H1 (cell line): ENCODE results near the gene DENND2A. TPM values are rescaled to one million over a fixed set of nuclear protein-coding genes. Genes with fewer than 3 reads are reported as not detected.

Experiments
- CTCF ChIA-PET: fragments of 300-600 bp; sonication (Branson Sonifier 250); formaldehyde crosslinking; loops from one replicate; lab custom pipeline; 2021; ENCODE audit not compliant: partially characterized antibody; lab: Charles Lee
- POLR2A ChIA-PET: fragments of 300-600 bp; sonication (Branson Sonifier 250); formaldehyde crosslinking; loops from one replicate; lab custom pipeline; 2021; ENCODE audit warnings: inconsistent platforms; ENCODE audit not compliant: partially characterized antibody; lab: Charles Lee
- DNase-seq, 2 experiments: peaks; one replicate each; pipeline versions ENCODE4 v3.0.0 to v3.0.0-alpha.2; 2010 to 2022; ENCODE audit warnings: low spot score in 2 of 2, low read depth in 1 of 2, mixed read lengths in 1 of 2
- FAIRE-seq: peaks from 2 replicates; lab custom pipeline; 2011; peaks lifted over from hg19 to GRCh38; lab: Jason Lieb, UNC
- H2AFZ ChIP-seq: 2 replicates; pipeline ENCODE4 v1.8.1; 2012; ENCODE audit warnings: low read length, inconsistent platforms
- H2AK5ac ChIP-seq: 2 replicates; pipeline ENCODE4 v1.6.1; 2013; ENCODE audit warnings: low read depth, low read length
- H2BK120ac ChIP-seq: replicated peaks from 2 replicates; pipeline ENCODE3; 2013; ENCODE audit warnings: low read depth, low read length, inconsistent platforms
- H2BK12ac ChIP-seq: 2 replicates; pipeline ENCODE4 v1.6.1; 2013; ENCODE audit warnings: low read depth, low read length
- H2BK15ac ChIP-seq: 2 replicates; pipeline ENCODE4 v1.6.1; 2013; ENCODE audit warnings: low read length
- H2BK20ac ChIP-seq: 2 replicates; pipeline ENCODE4 v1.6.1; 2013; ENCODE audit warnings: low read length
- H2BK5ac ChIP-seq: 2 replicates; pipeline ENCODE4 v1.6.1; 2013; ENCODE audit warnings: low read depth, low read length
- H3K14ac ChIP-seq: 2 replicates; pipeline ENCODE4 v1.6.1; 2013; ENCODE audit warnings: inconsistent platforms; ENCODE audit not compliant: insufficient read length
- H3K18ac ChIP-seq: 2 replicates; pipeline ENCODE4 v1.6.1; 2013; ENCODE audit warnings: low read length; ENCODE audit errors: extremely low read depth
- H3K23ac ChIP-seq: 2 replicates; pipeline ENCODE4 v1.6.1; 2013; ENCODE audit warnings: inconsistent platforms; ENCODE audit not compliant: insufficient read length
- H3K23me2 ChIP-seq: 2 replicates; pipeline ENCODE4 v1.6.1; 2013; ENCODE audit warnings: low read depth, low read length
- H3K27ac ChIP-seq: 2 replicates; pipeline ENCODE4 v1.6.1; 2011; ENCODE audit warnings: low read depth, low read length, inconsistent platforms
- H3K27me3 ChIP-seq, 4 experiments: replicated peaks in 1 of 4; 1 replicate in 1 of 4; 2 replicates in 3 of 4; pipeline versions ENCODE4 v1.6.1 to v1.8.1; 2011 to 2013; ENCODE audit warnings: low read length in 3 of 4, mild to moderate bottlenecking in 3 of 4, inconsistent platforms in 2 of 4, mixed read lengths in 2 of 4, moderate library complexity in 1 of 4; ENCODE audit not compliant: control insufficient read depth in 3 of 4, insufficient read depth in 3 of 4; ENCODE audit errors: extremely low read depth in 1 of 4
- H3K36me3 ChIP-seq, 4 experiments: 2 replicates each; pipeline versions ENCODE4 v1.6.1 to v1.8.1; 2011 to 2013; ENCODE audit warnings: mild to moderate bottlenecking in 4 of 4, low read length in 3 of 4, moderate library complexity in 2 of 4, control low read depth in 1 of 4, inconsistent platforms in 1 of 4; ENCODE audit not compliant: insufficient read depth in 4 of 4, control insufficient read depth in 2 of 4
- H3K4ac ChIP-seq: replicated peaks from 2 replicates; pipeline ENCODE3; 2013; ENCODE audit warnings: low read length, low read depth, mixed read lengths, inconsistent platforms; ENCODE audit not compliant: insufficient read length
- H3K4me1 ChIP-seq, 4 experiments: replicated peaks in 1 of 4; 1 replicate in 1 of 4; 2 replicates in 3 of 4; pipeline versions ENCODE4 v1.6.1 to v1.8.1; 2011 to 2013; ENCODE audit warnings: low read length in 3 of 4, inconsistent platforms in 2 of 4, mixed read lengths in 1 of 4; ENCODE audit not compliant: insufficient read depth in 4 of 4, control insufficient read depth in 3 of 4
- H3K4me2 ChIP-seq, 2 experiments: 2 replicates each; pipeline versions ENCODE4 v1.6.1 to v1.8.1; 2011 to 2013; ENCODE audit warnings: low read depth in 2 of 2, low read length in 2 of 2, control low read depth in 1 of 2, inconsistent platforms in 1 of 2, mild to moderate bottlenecking in 1 of 2; ENCODE audit not compliant: insufficient read depth in 1 of 2
- H3K4me3 ChIP-seq, 4 experiments: fragments of 200-600, 300-600 bp in 1 of 4; sonication (generic), shearing (Covaris generic), sonication (Bioruptor Twin) in 1 of 4; 2 replicates each; pipeline versions ENCODE4 v1.5.1 to v1.8.1; 2011 to 2016; ENCODE audit warnings: low read length in 4 of 4, low read depth in 3 of 4, control low read depth in 2 of 4, inconsistent platforms in 2 of 4, mild to moderate bottlenecking in 2 of 4, mixed read lengths in 1 of 4, moderate library complexity in 1 of 4; ENCODE audit not compliant: insufficient read depth in 2 of 4; ENCODE audit errors: extremely low read depth in 1 of 4
- H3K56ac ChIP-seq: replicated peaks from 2 replicates; pipeline ENCODE3; 2013; ENCODE audit warnings: low read depth, mild to moderate bottlenecking, mixed read lengths, low read length, inconsistent platforms; ENCODE audit not compliant: insufficient read length
- H3K79me1 ChIP-seq: 2 replicates; pipeline ENCODE4 v1.6.1; 2013; ENCODE audit warnings: low read depth, low read length, control low read depth
- H3K79me2 ChIP-seq, 2 experiments: 2 replicates each; pipeline versions ENCODE4 v1.6.1 to v1.8.1; 2012 to 2013; ENCODE audit warnings: low read length in 2 of 2, mild to moderate bottlenecking in 2 of 2, inconsistent platforms in 1 of 2; ENCODE audit not compliant: insufficient read depth in 2 of 2, control insufficient read depth in 1 of 2
- H3K9ac ChIP-seq, 4 experiments: replicated peaks in 1 of 4; 1 replicate in 1 of 4; 2 replicates in 3 of 4; pipeline versions ENCODE4 v1.6.1 to v1.8.1; 2011 to 2013; ENCODE audit warnings: low read depth in 3 of 4, low read length in 3 of 4, control low read depth in 2 of 4, mild to moderate bottlenecking in 2 of 4, moderate library complexity in 2 of 4, inconsistent platforms in 1 of 4; ENCODE audit errors: extremely low read depth in 1 of 4
- H3K9me3 ChIP-seq, 2 experiments: 2 replicates each; pipeline versions ENCODE4 v1.6.1 to v1.8.1; 2012 to 2013; ENCODE audit warnings: mild to moderate bottlenecking in 2 of 2, moderate library complexity in 2 of 2, control low read depth in 1 of 2, inconsistent platforms in 1 of 2, low read depth in 1 of 2, low read length in 1 of 2, mixed read lengths in 1 of 2; ENCODE audit not compliant: insufficient read depth in 2 of 2
- H4K20me1 ChIP-seq, 2 experiments: replicated peaks in 1 of 2; 2 replicates each; pipeline versions ENCODE3 to v1.8.1; 2011 to 2013; ENCODE audit warnings: inconsistent platforms in 2 of 2, low read length in 2 of 2, mild to moderate bottlenecking in 1 of 2; ENCODE audit not compliant: insufficient read depth in 2 of 2, control insufficient read depth in 1 of 2
- H4K5ac ChIP-seq: 2 replicates; pipeline ENCODE4 v1.6.1; 2013; ENCODE audit warnings: low read length, low read depth, mixed read lengths, inconsistent platforms; ENCODE audit not compliant: insufficient read length
- H4K8ac ChIP-seq: 2 replicates; pipeline ENCODE4 v1.8.0; 2013; ENCODE audit warnings: mild to moderate bottlenecking, moderate library complexity, low read length, inconsistent platforms; ENCODE audit not compliant: insufficient read depth; ENCODE audit errors: extremely low read depth
- H4K91ac ChIP-seq: replicated peaks from 2 replicates; pipeline ENCODE3; 2013; ENCODE audit warnings: low read length, mixed read lengths, inconsistent platforms; ENCODE audit not compliant: insufficient read length
- ATF3 ChIP-seq: IDR thresholded peaks from 2 replicates; pipeline ENCODE4 v1.6.1; 2011; ENCODE audit warnings: low read depth, mild to moderate bottlenecking, low read length; ENCODE audit not compliant: insufficient read depth
- WGBS, 2 experiments: shearing (Covaris generic) in 1 of 2; methylation state at CpG; one replicate each; pipeline versions ENCODE4 v1.1.6 to v1.1.7; 2013 to 2015; ENCODE audit warnings: low lambda C conversion rate in 2 of 2, mixed read lengths in 2 of 2, inconsistent platforms in 1 of 2, low coverage in 1 of 2, missing lambda C conversion rate in 1 of 2; ENCODE audit not compliant: insufficient replicate concordance in 2 of 2, insufficient coverage in 1 of 2, insufficient read length in 1 of 2; ENCODE audit errors: extremely low coverage in 1 of 2, missing lambda C conversion rate in 1 of 2; 5-methylcytosine and 5-hydroxymethylcytosine counted together
- polyA plus RNA-seq, 7 experiments: library from polyadenylated mRNA; depleted of rRNA in 3 of 7; stranded (reverse) in 5 of 7; unstranded in 2 of 7; fragments of >200 nt in 5 of 7; fragments of 200-250 nt in 2 of 7; gene quantifications; 1 replicate in 5 of 7; 2 replicates in 1 of 7; 4 replicates in 1 of 7; pipeline versions ENCODE4 v1.2.1 to v1.2.3, GENCODE V29; 2011 to 2013; ENCODE audit warnings: missing spikeins in 2 of 7, mixed read lengths in 2 of 7
- total RNA-seq: library from RNA; stranded (reverse); fragmentation: NEBNext Ultra II Directional; extraction: Animal tissue kit (Norgen Biotek cat#: 25700); gene quantifications from 2 replicates; pipeline ENCODE4 v1.2.1, GENCODE V29; 2021

DENND2A gene
- total and polyA plus RNA-seq, 2 of the 8 experiments (the other 6 are each of a cell fraction or from before 2014, with no cell fraction given), result 5.0 to 13.0 TPM

- H3K9me3 ChIP-seq, result no peaks in the 10 kb centered on the region
- H3K4ac ChIP-seq, result no peak overlapping the region
- no peak overlapping the region for H3K27ac ChIP-seq
- no peak overlapping the region for H3K4me2 ChIP-seq
- no peak overlapping the region for H2BK20ac ChIP-seq
- H2BK5ac ChIP-seq, result no peak overlapping the region
- H3K79me1 ChIP-seq, result no peaks in the 10 kb centered on the region
- ChIA-PET CTCF (no interaction called here), POLR2A (interaction anchor here (1.5 kb wide), 1 partner anchor 11 kb away, joined by 5 read pairs; no protein-coding TSS in a partner anchor)
- H4K20me1 ChIP-seq, result peaks cover 0 to 6% of the 10 kb centered on the region in 2 experiments
- no peak overlapping the region for H3K14ac ChIP-seq
- no peak overlapping the region for H3K56ac ChIP-seq
- no peak overlapping the region for H4K91ac ChIP-seq
- H3K36me3 ChIP-seq, result no peaks in the 10 kb centered on the region
- H3K18ac ChIP-seq, result no peak overlapping the region
- no peak for DNase-seq
- peaks cover 3% of the 10 kb centered on the region; the same call in 1 of the 2 replicates for H3K23me2 ChIP-seq
- no peak overlapping the region for H2BK120ac ChIP-seq
- no peak overlapping the region for H2AK5ac ChIP-seq
- no peak overlapping the region for H3K4me3 ChIP-seq
- FAIRE-seq, result no peak
- no peak for TF ChIP-seq ATF3
- no peak overlapping the region for H2BK12ac ChIP-seq
- no peak overlapping the region for H3K23ac ChIP-seq
- no peak overlapping the region for H3K9ac ChIP-seq
- H4K8ac ChIP-seq, result no peak overlapping the region
- no peaks in the 10 kb centered on the region for H3K79me2 ChIP-seq
- peaks cover 4 to 12% (median 6%) of the 10 kb centered on the region in 4 experiments for H3K4me1 ChIP-seq
- H2AFZ ChIP-seq, result no peak overlapping the region
- WGBS, 2 experiments, result 91% methylated on average over 7 of the region's 7 CpGs; no CpG with 5 or more reads in 1 of the 2 experiments
- no peak overlapping the region for H2BK15ac ChIP-seq
- H3K27me3 ChIP-seq, result no peaks in the 10 kb centered on the region
- no peak overlapping the region for H4K5ac ChIP-seq
These were observed 19.1 kb downstream of the DENND2A start for GRCh38 chr7:140621401-140622021.
